CD4-positive, alpha-beta T cell (primary cell): ENCODE results near the gene KIF24. TPM values are rescaled to one million over a fixed set of nuclear protein-coding genes. Genes with fewer than 3 reads are reported as not detected.

Experiments used
- ATAC-seq: fragments of 200-7000 bp; cut with Tn5 transposase; one replicate; pipeline ENCODE4 v1.10.0; 2022; ENCODE audit warnings: mild to moderate bottlenecking; ENCODE audit not compliant: poor library complexity
- CTCF ChIA-PET: fragments of 350-600 bp; sonication (Branson Sonifier 250); formaldehyde crosslinking; loops from one replicate; lab custom pipeline; 2021; ENCODE audit warnings: antibody characterized with exemption, inconsistent platforms; lab: Charles Lee
- POLR2A ChIA-PET: fragments of 350-600 bp; sonication (Branson Sonifier 250); formaldehyde crosslinking; loops from one replicate; lab custom pipeline; 2021; ENCODE audit warnings: antibody characterized with exemption, inconsistent platforms; lab: Charles Lee
- DNase-seq, 14 experiments: peaks; one replicate each; pipeline ENCODE4 v3.0.0-alpha.2; 2013 to 2020; ENCODE audit warnings: mixed read lengths in 2 of 14
- H3K27ac ChIP-seq, 2 donors: one replicate each; pipeline versions ENCODE4 v1.5.1 to v1.7.0; 2013; ENCODE audit warnings: low read length in 2 of 2, low read depth in 1 of 2, mild to moderate bottlenecking in 1 of 2
- H3K27me3 ChIP-seq, 2 experiments: 1 replicate in 1 of 2; 2 replicates in 1 of 2; pipeline versions ENCODE4 v1.6.1 to v1.7.0; 2013; ENCODE audit warnings: low read length in 2 of 2, control low read depth in 1 of 2, mild to moderate bottlenecking in 1 of 2, moderate library complexity in 1 of 2; ENCODE audit not compliant: insufficient read depth in 2 of 2, control insufficient read depth in 1 of 2
- H3K36me3 ChIP-seq: one replicate; pipeline ENCODE4 v1.6.1; 2013; ENCODE audit warnings: low read length, control low read depth; ENCODE audit not compliant: insufficient read depth
- H3K4me1 ChIP-seq: one replicate; pipeline ENCODE4 v1.6.1; 2013; ENCODE audit warnings: low read length, control low read depth; ENCODE audit not compliant: insufficient read depth
- H3K4me3 ChIP-seq: one replicate; pipeline ENCODE4 v1.5.1; 2013; ENCODE audit warnings: mild to moderate bottlenecking, low read length, moderate library complexity
- H3K9me3 ChIP-seq, 2 experiments: 1 replicate in 1 of 2; 2 replicates in 1 of 2; pipeline versions ENCODE4 v1.6.1 to v1.7.0; 2013; ENCODE audit warnings: low read length in 2 of 2, mild to moderate bottlenecking in 2 of 2, control low read depth in 1 of 2, moderate library complexity in 1 of 2; ENCODE audit not compliant: control insufficient read depth in 1 of 2, insufficient read depth in 1 of 2
- H3K27ac Mint-ChIP-seq: one replicate; pipeline ENCODE4 v1.8.0; 2020; ENCODE audit warnings: mixed read lengths
- H3K27me3 Mint-ChIP-seq: one replicate; pipeline ENCODE4 v1.8.0; 2021; ENCODE audit warnings: mixed read lengths
- H3K36me3 Mint-ChIP-seq: one replicate; pipeline ENCODE4 v1.8.0; 2021; ENCODE audit warnings: low read depth, mixed read lengths
- H3K4me1 Mint-ChIP-seq: one replicate; pipeline ENCODE4 v1.8.0; 2021; ENCODE audit warnings: low read depth, mixed read lengths
- H3K4me3 Mint-ChIP-seq: one replicate; pipeline ENCODE4 v1.8.0; 2020; ENCODE audit warnings: mild to moderate bottlenecking, mixed read lengths
- H3K9me3 Mint-ChIP-seq: one replicate; pipeline ENCODE4 v1.8.0; 2020; ENCODE audit warnings: mixed read lengths
- CTCF ChIP-seq: fragments of 200-600 bp; IDR thresholded peaks from one replicate; pipeline ENCODE4 v1.8.0; 2022; ENCODE audit warnings: antibody characterized with exemption, mild to moderate bottlenecking
- intact Hi-C, 2 experiments: fragments of 100-400 bp; cut with DNase I in 1 of 2; cut with micrococcal nuclease in 1 of 2; formaldehyde crosslinking; loops; one replicate each; pipeline versions ENCODE4 v1.15.1 to v1.9.0; 2023 to 2025; cut with DNase I, micrococcal nuclease
- total RNA-seq, 174 experiments: library from RNA in 2 of 174; stranded (reverse) in 2 of 174; gene quantifications; one replicate each; pipeline ENCODE4 v1.2.3 and lab custom pipeline; 2021 to 2026

KIF24 gene
- total RNA-seq, 2 experiments from 2014 or later: 0.05 to 0.14 TPM

- CTCF ChIA-PET: no interaction called here
Observed at GRCh38 chr9:34343605-34344004, 14.5 kb upstream of the KIF24 start.

DNA sequence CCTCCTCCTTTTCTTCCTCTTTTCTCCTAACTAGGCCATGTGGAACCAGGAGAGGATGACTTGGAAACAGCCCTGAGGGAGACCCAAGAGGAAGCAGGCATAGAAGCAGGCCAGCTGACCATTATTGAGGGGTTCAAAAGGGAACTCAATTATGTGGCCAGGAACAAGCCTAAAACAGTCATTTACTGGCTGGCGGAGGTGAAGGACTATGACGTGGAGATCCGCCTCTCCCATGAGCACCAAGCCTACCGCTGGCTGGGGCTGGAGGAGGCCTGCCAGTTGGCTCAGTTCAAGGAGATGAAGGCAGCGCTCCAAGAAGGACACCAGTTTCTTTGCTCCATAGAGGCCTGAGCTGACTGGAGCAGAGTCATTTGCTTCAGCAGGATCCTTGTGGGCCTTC lies 14.0 kb upstream of the KIF24 start:
- no peak overlapping the region for H3K27ac ChIP-seq
- no peak overlapping the region for H3K4me3 ChIP-seq
- CTCF ChIA-PET: no interaction called here
- TF ChIP-seq CTCF: no peak
- no peaks in the 10 kb centered on the region for H3K9me3 Mint-ChIP-seq
- no peak overlapping the region for H3K4me3 Mint-ChIP-seq
- no peaks in the 10 kb centered on the region for H3K4me1 Mint-ChIP-seq
- no peaks in the 10 kb centered on the region for H3K9me3 ChIP-seq
- intact Hi-C loops: no loop called here
- no peaks in the 10 kb centered on the region for H3K4me1 ChIP-seq
- H3K36me3 ChIP-seq: peaks cover 46% of the 10 kb centered on the region
- POLR2A ChIA-PET: no interaction called here
- DNase-seq: no peak
- ATAC-seq: no peak
- no peaks in the 10 kb centered on the region for H3K27me3 ChIP-seq
- no peak overlapping the region for H3K27ac Mint-ChIP-seq
- H3K36me3 Mint-ChIP-seq: peaks cover 61% of the 10 kb centered on the region
- H3K27me3 Mint-ChIP-seq: no peaks in the 10 kb centered on the region

More at GRCh38 chr9:34343605-34344004, 14.5 kb upstream of the KIF24 start:
- Histone ChIP-seq H3K4me1 (no peaks in the 10 kb centered on the region), H3K9me3 (no peaks in the 10 kb centered on the region), H3K27me3 (no peaks in the 10 kb centered on the region), H3K4me3 (no peak overlapping the region), H3K36me3 (peaks cover 42% of the 10 kb centered on the region), H3K27ac (no peak overlapping the region)
- intact Hi-C loops: no loop called here
- ATAC-seq (no peak), DNase-seq (no peak)
- POLR2A ChIA-PET: no interaction called here
- H3K36me3 Mint-ChIP-seq: peaks cover 58% of the 10 kb centered on the region
- TF ChIP-seq CTCF: no peak
- no peak overlapping the region for H3K27ac Mint-ChIP-seq
- no peaks in the 10 kb centered on the region for H3K27me3 Mint-ChIP-seq
- H3K4me3 Mint-ChIP-seq: no peak overlapping the region
- H3K9me3 Mint-ChIP-seq: no peaks in the 10 kb centered on the region
- H3K4me1 Mint-ChIP-seq: no peaks in the 10 kb centered on the region

DNA sequence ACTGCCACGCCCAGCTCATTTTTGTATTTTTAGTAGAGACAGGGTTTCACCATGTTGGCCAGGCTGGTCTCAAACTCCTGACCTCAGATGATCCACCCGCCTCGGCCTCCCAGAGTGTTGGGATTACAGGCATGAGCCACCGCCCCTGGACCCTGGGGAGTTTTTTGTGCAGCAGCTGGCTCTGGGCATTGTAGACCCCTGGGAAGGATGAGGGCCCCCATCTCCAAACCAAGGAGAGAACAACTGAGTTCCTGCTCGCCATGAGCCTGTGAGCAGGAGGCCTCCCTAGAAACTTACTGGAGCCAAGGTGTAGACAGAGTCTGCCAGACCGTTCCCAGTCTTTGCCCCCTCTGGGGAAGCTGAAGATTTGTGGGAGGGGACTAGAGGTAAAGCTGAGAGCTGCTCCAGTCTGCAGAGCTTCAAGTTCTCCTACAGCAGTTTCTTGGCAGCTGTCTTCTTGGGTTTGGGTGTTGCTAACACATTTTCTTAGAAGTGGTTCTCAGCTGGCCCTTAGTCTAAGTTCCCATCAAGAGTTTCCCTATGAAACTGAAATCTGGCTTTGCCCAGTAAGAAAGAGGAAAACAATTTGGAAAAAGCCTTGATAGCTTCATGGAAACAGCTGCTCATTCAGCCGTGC lies 12.7 kb upstream of the KIF24 start:
- Histone ChIP-seq H3K9me3 (no peaks in the 10 kb centered on the region), H3K36me3 (peaks cover 50% of the 10 kb centered on the region), H3K27me3 (no peaks in the 10 kb centered on the region), H3K27ac (no peak overlapping the region), H3K4me1 (no peaks in the 10 kb centered on the region), H3K4me3 (no peak overlapping the region)
- DNase-seq (no peak), ATAC-seq (no peak)
- no peak overlapping the region for H3K27ac Mint-ChIP-seq
- no peak for TF ChIP-seq CTCF
- H3K4me3 Mint-ChIP-seq: no peak overlapping the region
- ChIA-PET POLR2A (no interaction called here), CTCF (no interaction called here)
- no peaks in the 10 kb centered on the region for H3K27me3 Mint-ChIP-seq
- no peaks in the 10 kb centered on the region for H3K4me1 Mint-ChIP-seq
- peaks cover 67% of the 10 kb centered on the region for H3K36me3 Mint-ChIP-seq
- H3K9me3 Mint-ChIP-seq: no peaks in the 10 kb centered on the region
- intact Hi-C loops: no loop called here
